ENCODE measurements around the gene CA11. TPM values are rescaled to one million over a fixed set of nuclear protein-coding genes. Genes with fewer than 3 reads are reported as not detected.
"Not testable (repeated sequence)": the region's sequence is repeated elsewhere in the genome, so short reads cannot be mapped to it uniquely, and the experiment has no call there.

Gene CA11
- 10 to 100 TPM; 11.9 to 14.1 TPM for total RNA-seq

- peaks cover 28% of the 10 kb centered on the region for H3K4me1 Mint-ChIP-seq
- no peaks in the 10 kb centered on the region for H3K9me3 Mint-ChIP-seq
- DNase-seq = peak; percentile 94
- H3K27me3 Mint-ChIP-seq = no peaks in the 10 kb centered on the region
- H3K36me3 Mint-ChIP-seq = no peaks in the 10 kb centered on the region
- peak within 1 kb of the TSS; percentile 78 for H3K27ac Mint-ChIP-seq
- H3K4me3 Mint-ChIP-seq = peak within 1 kb of the TSS; percentile 86
Observed at GRCh38 chr19:48646001-48646721, at the start of gene CA11. CA11 (minus strand) TSS chr19:48646187; CDS start chr19:48645632, 555 bp downstream.

DNA sequence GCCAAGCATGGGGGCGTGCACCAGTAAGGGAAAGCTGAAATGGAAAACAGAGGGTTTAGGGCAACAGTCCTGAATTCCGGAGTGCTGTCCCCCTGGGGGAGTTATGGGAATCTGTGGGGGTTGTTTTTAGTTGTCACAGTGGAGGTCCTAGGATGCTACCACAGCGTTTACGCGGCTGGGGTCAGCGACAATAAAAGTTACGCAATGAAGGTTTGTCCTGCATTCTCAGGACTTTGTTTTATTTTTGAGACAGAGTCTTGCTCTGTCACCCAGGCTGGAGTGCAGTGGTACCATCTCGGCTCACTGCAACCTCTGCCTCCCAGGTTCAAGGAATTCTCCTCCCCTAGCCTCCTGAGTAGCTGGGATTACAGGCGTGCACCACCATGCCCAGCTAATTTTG, 47.6 kb upstream of the CA11 start:
- not testable (repeated sequence) for H3K27ac Mint-ChIP-seq, H3K9me3 Mint-ChIP-seq, DNase-seq, H3K36me3 Mint-ChIP-seq, H3K4me1 Mint-ChIP-seq, H3K4me3 Mint-ChIP-seq
- peaks cover 24% of the 10 kb centered on the region for H3K27me3 Mint-ChIP-seq

DNA sequence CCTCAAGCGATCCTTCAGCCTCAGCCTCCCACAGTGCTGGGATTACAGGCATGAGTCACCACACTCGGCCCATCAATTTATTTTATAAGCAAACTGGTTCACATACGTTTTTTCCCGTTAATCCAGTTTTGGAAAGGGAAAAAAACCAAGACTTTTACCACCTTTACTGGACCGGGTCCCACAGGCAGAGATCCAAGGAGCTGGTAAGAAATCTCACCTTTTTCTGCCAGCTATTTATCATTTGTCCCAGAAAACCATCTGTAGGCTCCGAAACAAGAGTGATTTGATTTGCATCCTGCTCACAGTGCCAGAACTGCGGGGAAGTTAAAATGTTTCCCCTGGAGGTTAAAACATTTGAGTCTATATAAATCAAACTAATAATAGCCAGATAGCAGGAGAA, 43.5 kb upstream of the CA11 start:
- Mint-ChIP-seq H3K36me3 (no peaks in the 10 kb centered on the region), H3K27me3 (no peaks in the 10 kb centered on the region), H3K9me3 (no peaks in the 10 kb centered on the region), H3K27ac (no peak overlapping the region), H3K4me3 (no peak overlapping the region), H3K4me1 (no peaks in the 10 kb centered on the region)
- no peak for DNase-seq

DNA sequence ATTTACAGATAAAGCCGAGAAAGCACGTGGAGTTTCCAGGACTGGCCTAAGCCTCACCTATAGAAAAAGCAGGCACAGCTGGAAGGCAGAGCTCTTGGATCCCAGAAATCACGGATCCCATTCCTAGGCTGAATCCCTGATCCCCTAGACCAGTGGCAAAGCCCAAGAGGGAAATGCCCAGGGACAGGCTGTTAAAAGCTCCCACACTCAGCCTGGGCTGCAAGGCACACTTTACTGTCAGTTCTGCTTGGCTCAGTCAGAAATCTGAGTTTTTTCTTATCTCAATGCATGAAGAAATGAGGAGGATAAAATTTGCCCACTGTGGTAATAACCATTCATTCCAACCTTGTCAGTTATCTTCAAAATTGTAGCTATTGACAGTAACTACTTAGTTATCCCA, 41.8 kb upstream of the CA11 start:
- H3K9me3 Mint-ChIP-seq = no peaks in the 10 kb centered on the region
- H3K27me3 Mint-ChIP-seq = no peaks in the 10 kb centered on the region
- peaks cover 1% of the 10 kb centered on the region for H3K4me1 Mint-ChIP-seq
- H3K36me3 Mint-ChIP-seq = no peaks in the 10 kb centered on the region
- no peak overlapping the region for H3K4me3 Mint-ChIP-seq
- no peak for DNase-seq
- no peak overlapping the region for H3K27ac Mint-ChIP-seq

GRCh38 chr19:48686637-48687036, 40.6 kb upstream of the CA11 start:
- not testable (repeated sequence) for H3K4me1 Mint-ChIP-seq, H3K4me3 Mint-ChIP-seq, H3K27me3 Mint-ChIP-seq, DNase-seq, H3K9me3 Mint-ChIP-seq, H3K36me3 Mint-ChIP-seq, H3K27ac Mint-ChIP-seq

GRCh38 chr19:48686088-48686487, 40.1 kb upstream of the CA11 start:
- H3K9me3 Mint-ChIP-seq = no peaks in the 10 kb centered on the region
- H3K36me3 Mint-ChIP-seq = no peaks in the 10 kb centered on the region
- H3K4me1 Mint-ChIP-seq = peaks cover 1% of the 10 kb centered on the region
- H3K27ac Mint-ChIP-seq = no peak overlapping the region
- DNase-seq = no peak
- H3K27me3 Mint-ChIP-seq = no peaks in the 10 kb centered on the region
- no peak overlapping the region for H3K4me3 Mint-ChIP-seq

- Mint-ChIP-seq H3K36me3 (no peaks in the 10 kb centered on the region), H3K27ac (no peak overlapping the region), H3K4me1 (peaks cover 1% of the 10 kb centered on the region), H3K27me3 (no peaks in the 10 kb centered on the region), H3K4me3 (no peak overlapping the region), H3K9me3 (no peaks in the 10 kb centered on the region)
- no peak for DNase-seq
Observed at GRCh38 chr19:48685583-48685982, 39.6 kb upstream of the CA11 start.

DNA sequence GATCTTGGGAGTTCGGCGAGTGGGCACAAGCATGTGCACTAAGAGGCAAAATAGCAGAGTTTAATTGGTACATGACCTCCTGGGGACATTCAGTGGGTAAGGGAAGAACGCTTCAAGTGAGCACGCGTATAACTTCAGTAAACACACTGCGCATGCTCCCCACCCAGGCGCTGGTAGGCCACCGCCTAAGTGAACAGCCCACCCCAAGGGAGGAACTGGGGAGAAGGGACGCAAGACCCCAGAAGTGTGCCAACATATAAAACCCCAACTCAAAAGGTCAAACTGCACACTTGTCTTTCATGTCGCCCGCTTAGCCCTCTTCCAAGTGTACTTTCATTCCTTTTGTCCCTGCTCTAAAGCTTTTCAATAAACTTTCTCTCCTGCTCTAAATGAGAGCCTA, 37.4 kb upstream of the CA11 start:
- peak; percentile 41 for DNase-seq
- H3K9me3 Mint-ChIP-seq = no peaks in the 10 kb centered on the region
- H3K27me3 Mint-ChIP-seq = no peaks in the 10 kb centered on the region
- peak overlapping the region; percentile 50 for H3K4me3 Mint-ChIP-seq
- no peaks in the 10 kb centered on the region for H3K36me3 Mint-ChIP-seq
- no peak overlapping the region for H3K27ac Mint-ChIP-seq
- peaks cover 1% of the 10 kb centered on the region for H3K4me1 Mint-ChIP-seq

GRCh38 chr19:48681127-48681470, 35.1 kb upstream of the CA11 start:
- no peak for DNase-seq
- Mint-ChIP-seq H3K9me3 (no peaks in the 10 kb centered on the region), H3K4me3 (no peak overlapping the region), H3K27me3 (no peaks in the 10 kb centered on the region), H3K4me1 (peaks cover 1% of the 10 kb centered on the region), H3K36me3 (no peaks in the 10 kb centered on the region), H3K27ac (no peak overlapping the region)

DNA sequence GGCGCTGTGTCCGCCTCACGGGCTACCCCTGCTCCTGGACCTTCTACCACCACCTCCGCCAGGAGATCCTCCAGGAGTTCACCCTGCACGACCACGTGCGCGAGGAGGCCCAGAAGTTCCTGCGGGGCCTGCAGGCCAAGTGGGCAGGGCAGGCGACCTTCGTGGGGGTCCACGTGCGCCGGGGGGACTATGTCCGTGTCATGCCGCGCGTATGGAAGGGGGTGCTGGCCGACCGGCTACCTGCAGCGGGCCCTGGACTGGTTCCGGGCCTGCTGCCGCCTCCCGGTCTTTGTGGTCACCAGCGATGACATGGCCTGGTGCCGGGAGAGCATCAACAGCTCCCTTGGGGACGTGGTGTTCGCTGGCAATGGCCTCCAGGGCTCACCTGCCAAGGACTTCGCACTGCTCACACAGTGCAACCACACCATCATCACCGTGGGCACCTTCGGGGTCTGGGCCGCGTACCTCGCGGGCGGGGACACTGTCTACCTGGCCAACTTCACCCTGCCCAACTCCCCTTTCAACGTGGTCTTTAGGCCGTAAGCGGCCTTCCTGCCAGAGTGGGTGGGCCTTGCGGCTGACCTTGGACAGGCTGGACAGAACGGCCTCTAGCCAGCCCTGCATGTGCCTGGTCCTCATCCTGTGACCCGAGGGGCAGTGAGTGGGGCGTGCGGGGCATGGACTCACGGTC, 34.6 kb upstream of the CA11 start:
- no peaks in the 10 kb centered on the region for H3K9me3 Mint-ChIP-seq
- no peaks in the 10 kb centered on the region for H3K27me3 Mint-ChIP-seq
- H3K4me1 Mint-ChIP-seq = peaks cover 1% of the 10 kb centered on the region

DNA sequence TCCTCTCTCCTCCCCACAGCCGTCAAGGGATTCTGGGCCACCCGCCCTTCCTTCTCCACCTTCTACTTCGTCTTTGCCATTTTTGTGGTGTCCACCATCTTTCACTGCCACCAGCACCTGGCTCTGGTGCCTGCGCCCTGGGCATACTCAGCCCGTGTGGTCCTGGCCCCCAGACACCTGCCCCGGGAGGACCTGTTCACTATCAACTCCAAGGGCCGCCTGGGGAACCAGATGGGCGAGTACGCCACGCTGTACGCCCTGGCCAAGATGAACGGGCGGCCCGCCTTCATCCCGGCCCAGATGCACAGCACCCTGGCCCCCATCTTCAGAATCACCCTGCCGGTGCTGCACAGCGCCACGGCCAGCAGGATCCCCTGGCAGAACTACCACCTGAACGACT, 34.0 kb upstream of the CA11 start:
- H3K4me1 Mint-ChIP-seq, DNase-seq, H3K9me3 Mint-ChIP-seq, H3K4me3 Mint-ChIP-seq, H3K27ac Mint-ChIP-seq, H3K27me3 Mint-ChIP-seq, H3K36me3 Mint-ChIP-seq: not testable (repeated sequence)

More for the DNA sequence above, 34.6 kb upstream of the CA11 start:
- Mint-ChIP-seq H3K36me3 (no peaks in the 10 kb centered on the region), H3K4me3 (no peak overlapping the region), H3K27ac (no peak overlapping the region)
- no peak for DNase-seq

GRCh38 chr19:48678201-48678600, 32.2 kb upstream of the CA11 start:
- H3K36me3 Mint-ChIP-seq = no peaks in the 10 kb centered on the region
- no peaks in the 10 kb centered on the region for H3K27me3 Mint-ChIP-seq
- no peak for DNase-seq
- no peak overlapping the region for H3K4me3 Mint-ChIP-seq
- no peak overlapping the region for H3K27ac Mint-ChIP-seq
- H3K9me3 Mint-ChIP-seq = no peaks in the 10 kb centered on the region
- peaks cover 8% of the 10 kb centered on the region for H3K4me1 Mint-ChIP-seq

DNA sequence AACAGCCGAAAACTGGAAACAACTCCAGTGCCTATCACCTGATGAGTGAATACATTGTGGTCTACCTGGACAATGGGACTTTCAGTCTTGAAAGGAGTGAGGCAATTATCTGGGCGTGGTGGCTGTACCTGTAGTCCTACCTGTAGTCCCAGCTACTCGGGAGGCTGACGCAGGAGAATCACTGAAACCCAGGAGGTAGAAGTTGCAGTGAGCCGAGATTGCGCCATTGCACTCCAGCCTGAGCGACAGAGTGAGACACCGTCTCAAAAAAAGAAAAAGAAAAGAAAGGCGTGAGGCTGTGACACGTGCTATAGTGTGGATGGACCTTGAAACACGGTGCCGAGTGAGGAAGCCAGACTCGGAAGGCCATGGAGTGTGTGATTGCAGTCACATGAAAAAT, 30.9 kb upstream of the CA11 start:
- no peaks in the 10 kb centered on the region for H3K36me3 Mint-ChIP-seq
- no peaks in the 10 kb centered on the region for H3K9me3 Mint-ChIP-seq
- H3K4me3 Mint-ChIP-seq = no peak overlapping the region
- peaks cover 7% of the 10 kb centered on the region for H3K4me1 Mint-ChIP-seq
- H3K27ac Mint-ChIP-seq = no peak overlapping the region
- H3K27me3 Mint-ChIP-seq = no peaks in the 10 kb centered on the region
- no peak for DNase-seq

DNA sequence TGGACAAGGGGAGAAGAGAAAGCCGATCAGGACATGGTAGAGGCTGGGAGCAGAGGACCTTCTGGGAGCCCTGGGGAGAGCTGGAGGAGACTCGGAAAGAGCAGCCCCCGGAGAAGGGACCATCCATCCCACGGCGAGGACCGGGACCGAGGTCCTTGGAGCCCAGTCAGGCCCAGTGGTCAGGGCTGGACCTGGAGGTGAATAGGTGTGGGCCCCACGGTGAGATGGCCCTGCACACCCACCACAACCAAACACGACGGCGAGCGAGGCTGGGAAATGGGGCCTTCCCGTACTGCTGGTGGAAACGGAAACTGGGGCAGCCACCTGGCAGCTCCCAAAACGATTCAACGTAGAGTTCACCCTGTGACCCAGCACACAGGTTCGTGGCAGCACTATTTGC, 30.5 kb upstream of the CA11 start:
- no peaks in the 10 kb centered on the region for H3K9me3 Mint-ChIP-seq
- no peak for DNase-seq
- H3K27ac Mint-ChIP-seq = no peak overlapping the region
- no peaks in the 10 kb centered on the region for H3K27me3 Mint-ChIP-seq
- H3K4me1 Mint-ChIP-seq = peaks cover 7% of the 10 kb centered on the region
- no peaks in the 10 kb centered on the region for H3K36me3 Mint-ChIP-seq
- H3K4me3 Mint-ChIP-seq = no peak overlapping the region

GRCh38 chr19:48674921-48675824, 29.2 kb upstream of the CA11 start:
- peak; percentile 76 for DNase-seq
- H3K36me3 Mint-ChIP-seq = no peaks in the 10 kb centered on the region
- no peaks in the 10 kb centered on the region for H3K9me3 Mint-ChIP-seq
- H3K4me3 Mint-ChIP-seq = peak overlapping the region; percentile 25
- no peaks in the 10 kb centered on the region for H3K27me3 Mint-ChIP-seq
- no peak overlapping the region for H3K27ac Mint-ChIP-seq
- peaks cover 7% of the 10 kb centered on the region for H3K4me1 Mint-ChIP-seq
